Kasumi-1 (cell line): ENCODE results near the gene GRB10.
"Not testable (repeated sequence)": the region's sequence is repeated elsewhere in the genome, so short reads cannot be mapped to it uniquely, and the experiment has no call there.

Experiments used
- DNase-seq, 2 experiments: peaks; one replicate each; lab custom pipeline; 2025; lab: John Stamatoyannopoulos, UW

Gene GRB10

DNA sequence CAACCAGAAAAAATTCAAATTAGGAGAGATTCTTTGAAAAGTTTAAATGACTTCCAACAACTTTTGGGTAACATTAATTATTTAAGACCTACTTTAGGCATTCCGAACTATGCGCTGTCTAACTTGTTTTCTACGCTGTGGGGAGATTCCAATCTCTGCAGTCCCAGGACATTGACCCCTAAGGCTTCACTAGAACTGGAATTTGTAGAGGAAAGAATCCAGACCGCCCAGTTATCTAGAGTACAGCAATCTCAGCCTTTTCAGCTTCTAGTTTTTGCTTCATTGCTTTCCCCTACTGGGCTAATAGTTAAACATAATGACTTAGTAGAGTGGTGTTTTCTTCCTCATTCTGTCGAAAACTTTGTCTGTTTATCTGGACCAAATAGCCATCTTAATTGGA, 202.6 kb downstream of the GRB10 start:
- no peak for DNase-seq

DNA sequence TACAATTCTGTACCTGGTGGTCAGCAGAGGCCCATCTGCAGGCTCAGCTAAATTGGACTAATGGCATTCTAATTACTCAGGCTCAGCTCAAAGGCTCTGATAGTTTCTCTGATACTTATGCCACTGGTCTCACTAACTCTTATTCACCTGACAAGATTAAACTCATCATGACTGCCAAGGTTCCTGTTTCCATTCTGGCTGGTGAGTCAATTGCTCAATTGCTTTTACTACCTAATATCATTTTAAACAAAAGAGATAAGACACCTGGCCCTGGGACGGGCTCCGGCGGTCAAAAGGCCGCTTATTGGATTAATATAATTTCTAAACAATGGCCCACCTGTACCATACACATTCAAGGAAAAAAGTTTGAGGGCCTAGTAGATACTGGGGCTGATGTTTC, 204.6 kb downstream of the GRB10 start:
- not testable (repeated sequence) for DNase-seq

DNA sequence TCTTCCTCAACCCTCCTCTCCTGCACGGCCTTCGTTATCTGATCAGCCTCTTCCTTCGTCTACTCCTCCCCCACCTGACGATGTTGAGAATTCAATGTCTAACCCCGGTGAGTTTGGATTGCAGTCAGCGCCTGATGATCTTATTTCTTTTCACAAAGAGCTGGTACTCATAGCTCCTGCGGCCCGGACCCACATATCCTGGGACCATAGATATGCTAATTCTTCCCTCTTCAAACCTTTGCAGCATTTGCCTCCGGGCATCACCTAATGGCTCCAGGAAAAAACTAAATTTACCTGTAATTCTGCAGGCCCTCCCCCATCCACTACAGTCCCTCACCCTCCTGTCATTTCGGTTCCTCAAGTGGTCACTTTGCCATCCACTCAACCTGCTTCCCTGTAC, 205.1 kb downstream of the GRB10 start:
- DNase-seq = no peak

DNA sequence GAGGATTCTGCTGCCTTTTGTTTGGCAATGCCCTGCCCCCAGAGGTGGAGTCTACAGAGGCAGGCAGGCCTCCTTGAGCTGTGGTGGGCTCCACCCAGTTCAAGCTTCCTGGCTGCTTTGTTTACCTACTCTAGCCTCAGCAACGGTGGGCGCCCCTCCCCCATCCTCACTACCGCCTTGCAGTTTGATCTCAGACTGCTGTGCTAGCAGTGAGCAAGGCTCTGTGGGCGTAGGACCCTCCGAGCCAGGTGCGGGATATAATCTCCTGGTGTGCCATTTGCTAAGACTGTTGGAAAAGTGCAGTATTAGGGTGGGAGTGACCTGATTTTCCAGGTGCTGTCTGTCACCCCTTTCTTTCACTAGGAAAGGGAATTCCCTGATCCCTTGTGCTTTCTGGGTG, 206.3 kb downstream of the GRB10 start:
- DNase-seq = not testable (repeated sequence)

DNA sequence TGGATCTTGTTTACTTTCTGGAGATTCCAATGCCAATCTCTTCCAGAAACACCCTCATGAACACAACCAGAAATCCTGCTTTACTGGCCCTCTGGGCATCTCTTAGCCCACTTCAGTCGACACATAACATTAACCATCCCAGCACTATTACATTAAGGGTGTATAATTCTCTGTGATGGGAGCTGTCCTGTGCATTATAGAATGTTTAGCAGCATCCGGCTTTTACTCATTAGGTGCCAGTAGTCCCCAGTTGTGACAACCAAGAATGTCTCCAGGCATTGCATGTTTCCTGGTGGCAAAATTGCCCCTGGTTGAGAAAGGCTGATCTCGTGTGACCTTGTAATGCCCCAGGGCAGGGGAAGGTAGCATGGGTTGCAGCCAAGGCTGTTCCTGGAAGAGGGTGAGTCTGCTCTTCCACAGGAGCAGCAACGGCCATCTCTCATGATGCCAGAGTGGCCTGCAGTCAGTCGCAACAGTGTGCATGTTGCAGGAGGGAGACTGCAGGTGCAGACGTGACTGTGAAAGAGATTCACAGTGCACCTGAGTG, 214.9 kb downstream of the GRB10 start:
- no peak for DNase-seq

DNA sequence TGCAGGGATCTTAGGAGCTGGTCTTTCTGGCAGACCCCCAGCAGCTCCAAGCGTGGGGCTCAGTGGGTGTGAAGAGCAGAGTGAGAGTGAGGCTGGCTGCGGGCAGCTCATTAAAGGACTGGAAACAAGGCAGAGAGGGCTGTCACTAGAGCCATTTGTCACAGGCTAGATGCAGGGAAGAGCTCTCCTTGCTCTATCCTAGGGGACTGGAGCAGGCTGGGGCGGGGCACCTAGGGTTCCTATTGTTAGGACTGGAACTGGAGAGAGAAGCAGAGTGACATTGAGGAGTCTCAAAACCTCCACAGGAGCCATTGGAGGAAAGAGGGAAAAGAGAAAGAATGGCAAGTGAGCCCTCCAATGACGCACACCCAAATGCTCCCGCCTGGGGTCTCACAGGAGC, 216.7 kb downstream of the GRB10 start:
- no peak for DNase-seq

DNA sequence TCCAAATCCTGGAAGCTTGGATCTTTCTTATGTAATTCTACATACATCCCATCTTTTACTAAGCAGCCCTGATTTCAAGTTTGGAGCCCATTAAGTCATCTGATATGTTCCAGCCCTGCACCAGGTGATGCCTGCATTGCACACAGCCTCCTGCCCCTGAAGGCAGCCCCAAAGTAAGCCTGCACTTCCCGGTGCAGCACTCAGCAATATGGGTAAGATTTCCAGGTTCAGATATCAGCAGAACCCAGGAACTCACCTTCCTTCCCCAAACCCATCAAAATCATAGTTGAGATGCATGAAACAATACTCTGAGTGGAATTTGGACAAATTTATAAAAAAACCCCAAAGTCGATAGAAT, 217.2 kb downstream of the GRB10 start:
- no peak for DNase-seq

DNA sequence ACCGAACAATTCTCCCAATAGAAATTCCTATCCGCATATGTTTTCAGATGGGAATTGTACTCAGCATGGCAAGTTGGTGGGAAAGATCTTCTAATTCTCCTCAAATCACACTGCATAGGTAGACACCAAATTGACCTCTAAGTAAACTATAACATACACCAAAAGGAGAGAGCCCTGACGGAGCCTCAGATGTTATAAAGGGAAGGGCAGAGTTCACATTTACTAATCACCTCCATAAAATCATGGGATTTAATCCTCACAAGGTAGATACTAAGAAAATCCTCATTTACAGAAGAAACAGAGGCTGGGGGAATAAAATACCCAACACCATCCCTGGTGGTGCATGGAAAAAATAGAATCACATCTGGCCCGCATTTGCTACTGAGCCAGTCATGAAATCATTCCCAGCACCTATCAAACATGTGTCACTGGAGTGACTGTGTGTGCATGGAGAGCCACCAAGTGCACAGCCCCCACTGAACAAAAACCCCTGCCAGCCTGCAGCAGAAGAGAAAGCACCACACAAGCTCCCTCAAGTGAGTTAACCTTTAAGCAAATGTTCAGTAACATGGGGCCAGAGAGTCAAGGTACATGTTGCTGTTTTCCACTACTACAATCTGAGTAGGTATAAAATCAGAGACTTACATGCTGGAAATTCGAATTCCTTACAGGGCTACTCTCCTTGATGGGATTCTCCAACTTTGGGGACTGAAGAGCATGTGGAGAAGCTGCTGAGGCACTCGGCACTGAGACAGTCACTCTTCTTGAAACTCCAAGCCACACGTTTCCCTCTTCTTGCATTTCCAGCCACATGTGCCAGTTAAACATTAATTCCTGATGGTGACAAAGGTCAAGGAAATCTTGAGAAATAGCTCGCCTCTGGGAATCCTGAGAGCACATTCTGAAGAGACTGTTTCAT, 217.8 kb downstream of the GRB10 start, which contains the start of gene DDC:
Gene DDC, minus strand, starts transcription at position 766 of the 919 bp plus-strand sequence. CDS start 21,320 bp downstream, outside the sequence.
- no peak for DNase-seq

DNA sequence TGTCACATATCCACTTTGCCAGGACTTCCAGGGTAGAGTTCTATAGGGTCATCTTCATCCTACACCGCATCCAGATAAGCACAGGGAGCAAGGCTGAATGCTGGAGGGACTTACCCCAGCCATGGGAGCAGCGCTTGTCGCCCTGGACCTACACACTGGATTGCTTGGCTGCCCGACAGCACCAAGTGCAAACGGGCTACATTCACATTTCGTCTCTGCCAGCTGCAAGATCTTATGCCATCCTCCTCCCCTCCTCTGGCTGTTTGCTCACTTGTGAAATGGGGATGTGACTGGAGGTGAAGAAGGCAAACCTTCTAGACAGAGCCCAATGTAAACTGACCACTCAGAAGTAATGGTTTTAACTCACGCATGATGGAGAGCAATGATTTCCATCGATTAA, 218.5 kb downstream of the GRB10 start:
- DNase-seq = no peak

DNA sequence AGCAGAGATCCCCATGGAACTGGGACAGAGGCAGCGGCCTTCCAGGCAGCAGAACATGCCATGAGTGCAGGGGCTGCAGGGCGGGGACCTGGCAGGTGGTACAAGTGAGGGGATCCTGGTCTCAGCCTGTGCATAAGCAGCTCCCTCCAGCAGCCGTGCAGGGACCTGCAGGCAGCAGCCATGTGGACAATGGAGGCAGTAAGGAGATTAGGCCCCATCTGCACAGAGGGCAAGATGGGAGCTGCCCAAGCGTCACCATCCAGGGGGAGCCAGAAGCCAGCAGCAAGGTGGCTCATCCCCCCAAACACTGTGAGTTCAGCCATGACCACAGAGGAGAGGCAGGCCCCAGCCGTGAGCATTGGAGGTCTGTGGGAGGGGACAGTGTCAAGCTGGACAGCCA, 220.6 kb downstream of the GRB10 start:
- no peak for DNase-seq

DNA sequence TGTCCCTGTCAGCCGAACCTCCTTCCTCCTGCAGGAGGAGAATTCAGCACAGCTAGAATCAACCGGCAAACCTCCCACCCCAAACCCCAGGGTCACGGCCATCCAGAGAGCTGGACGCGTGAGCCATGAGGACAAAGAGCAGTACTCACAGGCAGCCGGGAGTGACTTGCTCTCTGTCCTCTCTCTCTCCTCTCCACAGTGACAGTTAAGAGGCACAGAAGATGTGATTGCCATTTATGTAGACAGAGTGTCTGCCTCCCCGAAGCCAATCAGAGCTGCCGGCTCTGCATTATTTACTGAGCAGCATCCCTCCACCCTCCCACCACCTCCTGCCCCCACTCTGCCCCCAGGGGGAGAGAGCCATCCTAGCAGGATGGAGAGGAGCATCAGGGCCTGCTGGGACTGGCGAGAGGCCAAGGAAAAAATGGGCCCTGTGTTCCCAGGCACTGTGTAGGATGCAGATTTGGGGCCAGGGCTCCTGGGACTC, 221.8 kb downstream of the GRB10 start:
- no peak for DNase-seq

DNA sequence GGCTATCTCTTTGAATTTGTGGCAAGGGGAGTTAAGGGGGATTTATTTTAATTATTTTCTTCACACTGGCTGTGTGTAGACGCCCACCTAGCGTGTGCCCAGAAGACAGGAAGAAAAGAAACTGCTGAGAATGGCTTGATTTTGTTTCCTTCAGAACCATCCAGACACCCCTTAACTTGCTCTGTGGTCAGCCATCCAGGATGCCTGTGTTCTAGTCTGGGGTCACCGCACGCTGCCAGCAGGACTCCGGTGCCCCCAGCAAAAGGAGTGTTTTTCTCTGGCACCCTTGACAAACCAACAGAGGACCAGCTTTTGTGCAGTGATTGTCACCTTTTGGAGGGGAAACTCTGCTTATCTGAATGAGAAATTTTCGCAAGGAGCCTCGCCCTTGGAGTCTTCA, 222.8 kb downstream of the GRB10 start:
- no peak for DNase-seq

DNA sequence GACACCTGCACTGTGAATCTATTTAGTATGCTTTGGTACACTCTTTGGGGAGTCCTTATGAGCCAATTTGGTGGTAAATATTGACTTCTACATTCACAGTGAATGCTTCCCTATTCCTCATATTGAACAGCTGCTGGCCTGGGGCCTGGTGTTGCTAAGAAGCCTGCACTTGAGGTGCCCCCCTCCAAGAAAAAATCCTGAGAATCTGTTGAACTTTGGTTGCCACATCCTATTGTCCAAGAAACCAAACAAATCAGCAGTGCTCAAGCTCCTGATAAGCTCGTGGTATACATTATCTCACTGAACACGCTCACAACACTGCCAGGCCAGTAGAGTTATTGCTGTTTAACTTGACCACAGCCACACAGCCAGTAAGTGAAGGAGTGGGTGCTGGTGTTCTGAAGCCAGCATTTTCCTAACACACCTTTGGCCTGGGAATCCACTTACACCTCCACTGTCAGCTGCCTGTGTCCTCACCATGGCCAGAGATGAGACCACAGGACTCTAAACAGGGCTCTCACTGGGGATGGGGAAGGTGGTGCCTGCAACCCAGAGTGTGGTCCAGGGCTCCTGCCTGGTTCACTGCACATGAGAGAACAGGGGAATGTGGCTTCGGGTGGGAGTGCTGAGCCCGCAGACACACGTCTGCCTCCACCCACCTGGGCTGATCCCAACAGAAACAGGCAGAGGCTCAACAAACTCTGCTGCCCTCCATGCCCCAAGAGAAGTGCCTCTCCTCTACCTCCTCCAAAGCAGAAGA, 224.2 kb downstream of the GRB10 start:
- no peak for DNase-seq

DNA sequence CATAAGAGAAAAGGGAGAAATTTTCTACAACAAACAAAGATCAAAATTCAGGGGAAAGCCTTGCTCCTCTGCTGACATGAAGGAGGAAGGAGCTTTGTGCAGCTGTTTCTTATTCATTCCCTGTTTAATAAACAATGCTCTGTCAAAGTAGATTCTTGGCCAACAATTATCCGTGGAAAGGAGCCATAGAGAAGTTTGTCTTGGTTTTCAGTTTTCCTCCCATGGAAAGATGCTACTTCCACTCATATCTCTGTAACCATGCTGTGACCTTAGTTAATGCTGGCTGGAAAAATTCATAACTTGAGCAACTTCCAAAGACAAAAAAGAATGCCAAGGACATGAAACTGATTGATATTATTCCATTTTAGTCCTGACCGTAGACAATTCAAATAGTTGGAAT, 225.6 kb downstream of the GRB10 start:
- DNase-seq = no peak

DNA sequence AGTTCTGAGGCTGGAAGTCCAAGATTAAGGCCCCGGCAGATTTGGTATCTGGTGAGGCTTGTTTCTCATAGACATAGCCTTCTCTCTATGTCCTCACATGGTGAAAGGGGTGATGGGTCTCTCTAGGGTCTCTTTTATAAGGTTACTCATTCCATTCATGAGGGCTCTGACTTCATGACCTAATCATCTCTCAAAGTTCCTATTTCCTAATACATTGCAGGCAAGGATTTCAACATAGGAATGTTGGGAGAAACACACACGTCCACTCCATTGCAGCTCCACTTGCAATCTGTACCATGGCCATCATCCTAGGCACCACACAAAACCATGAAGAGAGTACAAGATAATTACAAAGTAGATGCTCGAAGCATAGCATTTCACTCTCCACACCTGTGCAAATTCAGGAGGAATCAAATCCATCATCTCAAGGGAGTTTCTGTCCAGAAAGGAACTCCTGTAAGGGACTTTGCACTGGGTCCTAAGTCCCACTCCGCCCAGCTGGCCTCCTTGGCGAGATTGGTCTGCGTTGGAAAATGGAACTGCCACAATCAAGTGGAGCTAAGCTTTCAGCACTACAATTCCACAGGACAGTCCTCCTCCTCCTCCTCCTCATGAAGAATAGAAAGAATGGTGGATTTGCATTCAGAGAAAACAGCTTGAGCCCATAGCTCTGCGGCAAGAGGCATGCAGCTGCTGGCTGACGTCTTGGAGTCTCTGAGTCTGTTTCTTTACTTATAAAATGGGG, 226.3 kb downstream of the GRB10 start:
- no peak for DNase-seq

DNA sequence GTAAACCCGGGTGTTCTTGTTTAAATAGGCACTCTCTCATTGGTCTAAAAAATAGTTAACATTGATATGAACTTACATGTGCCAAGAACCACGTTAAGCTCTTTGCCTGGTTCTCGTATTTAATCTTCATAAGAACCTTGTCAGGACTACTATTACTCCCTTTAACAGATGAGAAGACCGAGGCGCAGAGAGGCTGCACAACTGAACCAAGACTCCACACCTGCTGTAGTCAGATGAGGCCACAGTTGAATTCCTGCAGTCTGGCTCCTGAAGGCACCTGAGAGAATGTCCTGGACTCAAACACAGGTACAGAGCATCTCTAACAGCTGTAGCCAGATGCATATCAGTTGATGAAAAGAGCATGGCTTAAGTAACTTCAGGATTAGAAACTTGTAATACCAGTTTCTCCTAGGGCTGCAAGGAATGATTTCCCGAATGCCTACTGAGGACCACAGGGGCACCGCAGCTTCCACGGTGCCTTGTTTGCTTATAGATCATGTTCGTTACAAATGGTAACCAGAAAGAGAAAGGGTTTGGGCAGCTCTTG, 227.0 kb downstream of the GRB10 start:
- no peak for DNase-seq

DNA sequence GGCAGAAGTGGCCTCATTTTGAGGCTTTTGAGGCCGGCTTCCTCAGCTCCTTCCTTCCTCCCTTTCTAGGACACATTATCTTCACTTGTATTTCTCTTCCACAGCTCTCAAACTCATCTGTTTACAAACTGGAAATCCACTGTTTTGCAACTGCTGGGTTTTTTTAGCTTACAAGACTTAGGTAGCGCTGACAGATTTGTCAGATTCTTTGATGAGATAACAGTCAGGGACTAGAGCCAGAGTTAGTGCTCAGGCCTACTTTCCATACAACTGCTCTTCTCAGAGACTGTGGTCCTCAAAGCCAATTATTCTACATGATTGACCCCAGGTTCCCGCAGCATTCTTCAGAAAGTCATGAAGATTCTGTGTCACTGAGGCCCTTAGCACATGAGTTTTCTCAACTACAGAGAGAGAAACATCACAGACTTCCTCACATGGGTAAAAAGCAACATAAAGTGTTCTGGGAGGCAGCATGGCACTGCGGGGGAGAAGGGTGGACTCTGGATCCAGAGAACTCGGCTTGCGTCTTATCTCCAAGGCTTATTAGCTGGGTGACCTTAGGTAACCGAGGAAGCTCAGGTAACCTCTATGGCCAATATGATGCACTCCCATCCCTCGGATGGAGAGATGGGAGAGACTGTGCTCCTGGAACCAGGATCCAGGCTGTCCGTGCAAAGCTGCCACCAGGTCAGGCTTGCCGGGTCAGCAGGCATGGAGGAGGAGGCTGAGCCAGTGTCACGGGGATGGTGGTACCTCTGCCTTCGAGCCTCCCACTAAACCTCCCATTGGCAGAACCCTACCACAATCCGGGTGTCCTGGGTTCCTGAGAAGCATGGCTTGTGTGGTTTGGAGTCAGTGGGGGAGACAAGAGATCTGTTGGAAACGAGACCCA, 228.0 kb downstream of the GRB10 start:
- DNase-seq = no peak

DNA sequence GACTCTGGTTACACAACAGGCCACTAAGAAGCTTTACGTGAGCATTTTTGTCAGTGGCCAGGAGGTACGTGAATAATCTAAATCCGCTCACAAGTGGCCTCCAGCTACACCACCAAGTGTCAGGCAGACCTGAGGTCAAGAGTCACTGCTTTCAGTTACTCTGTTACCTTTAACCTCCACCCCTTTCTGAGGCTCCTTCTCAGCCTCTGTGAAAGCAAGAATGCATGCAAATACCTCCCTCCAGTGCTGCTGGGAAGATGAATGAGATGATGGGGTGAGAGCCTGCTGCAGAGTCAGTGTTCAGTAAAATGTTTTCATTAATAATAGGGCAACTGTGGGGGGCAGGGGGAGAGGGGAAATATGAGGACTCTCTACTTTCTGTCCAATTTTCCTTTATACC, 228.7 kb downstream of the GRB10 start:
- no peak for DNase-seq

DNA sequence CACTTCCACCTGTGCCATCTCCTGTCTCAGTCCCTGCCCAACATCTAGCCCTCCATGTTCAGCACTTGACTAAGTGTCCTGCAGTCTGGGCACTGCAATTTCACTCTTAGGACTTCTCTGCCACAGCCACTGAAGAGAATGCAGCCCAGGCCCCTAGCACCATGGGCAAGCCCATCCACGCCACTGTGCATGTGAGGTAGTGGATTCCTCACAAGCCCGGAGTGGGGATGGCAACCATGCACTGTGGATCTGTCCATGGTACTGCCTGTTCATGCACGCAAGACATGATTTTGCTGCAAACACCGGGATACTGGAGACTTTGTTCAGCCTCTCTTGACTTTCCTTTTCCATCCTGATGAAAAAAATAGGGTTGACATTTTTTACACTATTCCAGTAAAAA, 229.8 kb downstream of the GRB10 start:
- peak; percentile 11 to 13 for DNase-seq

DNA sequence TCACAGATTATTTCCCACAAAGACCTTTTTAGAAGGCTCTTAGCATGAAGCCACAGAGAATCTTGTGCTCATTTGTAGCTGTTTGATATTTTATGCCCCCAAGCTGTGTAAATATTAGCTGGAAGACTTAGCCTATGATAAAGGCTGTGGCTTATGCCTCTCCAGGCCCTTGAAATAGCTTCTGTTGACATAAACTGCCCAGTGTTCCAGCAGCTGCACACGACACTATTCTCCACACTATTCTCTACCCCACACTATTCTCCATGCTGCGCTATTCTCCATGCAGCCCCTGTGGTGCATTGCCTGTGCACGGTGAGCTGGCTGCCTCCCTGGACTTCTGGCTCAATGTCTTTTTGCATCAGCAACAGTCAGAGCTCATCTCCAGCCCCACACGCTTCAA, 230.6 kb downstream of the GRB10 start:
- DNase-seq = no peak

DNA sequence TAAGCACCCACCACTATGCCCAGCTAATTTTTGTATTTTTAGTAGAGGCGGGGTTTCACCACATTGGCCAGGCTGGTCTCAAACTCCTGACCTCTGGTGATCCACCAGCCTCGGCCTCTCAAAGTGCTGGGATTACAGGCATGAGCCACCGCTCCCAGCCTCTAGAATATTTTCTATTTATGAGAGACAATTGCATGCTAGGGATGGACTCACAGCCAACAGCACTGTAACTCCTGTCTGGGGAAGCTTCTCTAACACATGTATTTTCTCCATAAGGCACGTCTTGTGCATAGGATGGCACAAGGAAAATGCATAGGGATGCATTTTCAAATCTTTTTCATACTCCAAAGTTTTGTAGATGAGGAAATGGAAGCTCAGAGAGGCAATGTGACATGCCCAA, 237.1 kb downstream of the GRB10 start:
- not testable (repeated sequence) for DNase-seq
